CD4-positive, alpha-beta T cell (primary cell): Measurements from ENCODE around the gene CLPSL2. TPM values are rescaled to one million over a fixed set of nuclear protein-coding genes. Genes with fewer than 3 reads are reported as not detected.

ENCODE experiments used
- ATAC-seq: fragments of 200-7000 bp; cut with Tn5 transposase; one replicate; pipeline ENCODE4 v1.10.0; 2022; ENCODE audit warnings: mild to moderate bottlenecking; ENCODE audit not compliant: poor library complexity
- CTCF ChIA-PET: fragments of 350-600 bp; sonication (Branson Sonifier 250); formaldehyde crosslinking; loops from one replicate; lab custom pipeline; 2021; ENCODE audit warnings: antibody characterized with exemption, inconsistent platforms; lab: Charles Lee
- POLR2A ChIA-PET: fragments of 350-600 bp; sonication (Branson Sonifier 250); formaldehyde crosslinking; loops from one replicate; lab custom pipeline; 2021; ENCODE audit warnings: antibody characterized with exemption, inconsistent platforms; lab: Charles Lee
- DNase-seq, 14 experiments: peaks; one replicate each; pipeline ENCODE4 v3.0.0-alpha.2; 2013 to 2020; ENCODE audit warnings: mixed read lengths in 2 of 14
- H3K27ac ChIP-seq, 2 donors: one replicate each; pipeline versions ENCODE4 v1.5.1 to v1.7.0; 2013; ENCODE audit warnings: low read length in 2 of 2, low read depth in 1 of 2, mild to moderate bottlenecking in 1 of 2
- H3K27me3 ChIP-seq, 2 experiments: 1 replicate in 1 of 2; 2 replicates in 1 of 2; pipeline versions ENCODE4 v1.6.1 to v1.7.0; 2013; ENCODE audit warnings: low read length in 2 of 2, control low read depth in 1 of 2, mild to moderate bottlenecking in 1 of 2, moderate library complexity in 1 of 2; ENCODE audit not compliant: insufficient read depth in 2 of 2, control insufficient read depth in 1 of 2
- H3K36me3 ChIP-seq: one replicate; pipeline ENCODE4 v1.6.1; 2013; ENCODE audit warnings: low read length, control low read depth; ENCODE audit not compliant: insufficient read depth
- H3K4me1 ChIP-seq: one replicate; pipeline ENCODE4 v1.6.1; 2013; ENCODE audit warnings: low read length, control low read depth; ENCODE audit not compliant: insufficient read depth
- H3K4me3 ChIP-seq: one replicate; pipeline ENCODE4 v1.5.1; 2013; ENCODE audit warnings: mild to moderate bottlenecking, low read length, moderate library complexity
- H3K9me3 ChIP-seq, 2 experiments: 1 replicate in 1 of 2; 2 replicates in 1 of 2; pipeline versions ENCODE4 v1.6.1 to v1.7.0; 2013; ENCODE audit warnings: low read length in 2 of 2, mild to moderate bottlenecking in 2 of 2, control low read depth in 1 of 2, moderate library complexity in 1 of 2; ENCODE audit not compliant: control insufficient read depth in 1 of 2, insufficient read depth in 1 of 2
- H3K27ac Mint-ChIP-seq: one replicate; pipeline ENCODE4 v1.8.0; 2020; ENCODE audit warnings: mixed read lengths
- H3K27me3 Mint-ChIP-seq: one replicate; pipeline ENCODE4 v1.8.0; 2021; ENCODE audit warnings: mixed read lengths
- H3K36me3 Mint-ChIP-seq: one replicate; pipeline ENCODE4 v1.8.0; 2021; ENCODE audit warnings: low read depth, mixed read lengths
- H3K4me1 Mint-ChIP-seq: one replicate; pipeline ENCODE4 v1.8.0; 2021; ENCODE audit warnings: low read depth, mixed read lengths
- H3K4me3 Mint-ChIP-seq: one replicate; pipeline ENCODE4 v1.8.0; 2020; ENCODE audit warnings: mild to moderate bottlenecking, mixed read lengths
- H3K9me3 Mint-ChIP-seq: one replicate; pipeline ENCODE4 v1.8.0; 2020; ENCODE audit warnings: mixed read lengths
- intact Hi-C, 2 experiments: fragments of 100-400 bp; cut with DNase I in 1 of 2; cut with micrococcal nuclease in 1 of 2; formaldehyde crosslinking; loops; one replicate each; pipeline versions ENCODE4 v1.15.1 to v1.9.0; 2023 to 2025; cut with DNase I, micrococcal nuclease
- total RNA-seq, 174 experiments: library from RNA in 2 of 174; stranded (reverse) in 2 of 174; gene quantifications; one replicate each; pipeline ENCODE4 v1.2.3 and lab custom pipeline; 2021 to 2026
- TF ChIP-seq, protein P1 (sequence below): fragments of 200-600 bp; IDR thresholded peaks from one replicate; pipeline ENCODE4 v1.8.0; 2022; ENCODE audit warnings: antibody characterized with exemption, mild to moderate bottlenecking

Gene CLPSL2
- total RNA-seq, 2 experiments from 2014 or later = not detected

DNA sequence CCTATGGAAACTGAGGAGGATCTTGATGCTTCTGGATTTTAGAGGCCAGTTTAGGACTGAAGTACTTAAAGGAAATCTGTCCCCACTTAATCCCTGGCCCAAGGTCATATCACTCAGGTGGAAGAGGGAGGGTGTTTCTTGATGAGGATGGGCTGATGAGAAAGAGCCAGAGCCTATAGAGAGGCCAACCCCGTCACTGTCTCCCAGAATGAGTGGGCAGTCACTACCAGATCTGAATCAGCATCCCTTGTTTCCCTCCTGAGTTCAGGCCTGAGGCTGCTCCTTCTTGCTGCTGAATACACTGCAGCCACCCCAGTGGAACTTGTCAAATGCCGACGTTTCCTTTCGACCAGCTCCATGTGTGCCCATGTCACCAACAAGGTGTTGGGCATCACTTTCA, 24.8 kb upstream of the CLPSL2 start:
- H3K4me3 ChIP-seq = no peak overlapping the region

DNA sequence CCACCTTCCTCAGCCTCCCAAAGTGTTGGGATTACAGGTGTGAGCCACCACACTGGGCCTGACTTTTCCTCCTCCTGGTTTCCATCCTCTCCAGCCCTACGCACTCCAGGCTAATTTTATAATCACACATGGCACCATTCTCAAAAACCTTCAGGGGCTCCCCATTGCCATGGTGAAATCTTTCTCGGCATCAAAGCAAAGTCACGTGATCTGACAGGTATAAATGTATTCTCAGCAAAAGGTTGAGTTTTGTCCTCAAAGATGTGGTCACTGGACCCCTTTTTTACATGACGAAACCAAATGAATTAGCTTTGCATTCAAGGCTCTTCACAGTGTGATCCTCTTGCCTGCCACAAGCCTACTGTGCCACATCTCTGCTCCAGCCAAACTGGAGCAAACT, 24.1 kb upstream of the CLPSL2 start:
- Histone ChIP-seq H3K9me3 (peaks cover 4 to 5% of the 10 kb centered on the region in 2 experiments), H3K36me3 (no peaks in the 10 kb centered on the region), H3K4me3 (no peak overlapping the region), H3K4me1 (peaks cover 3% of the 10 kb centered on the region), H3K27me3 (no peaks in the 10 kb centered on the region), H3K27ac (no peak overlapping the region)
- Mint-ChIP-seq H3K4me3 (no peak overlapping the region), H3K9me3 (peaks cover 5% of the 10 kb centered on the region), H3K36me3 (no peaks in the 10 kb centered on the region), H3K27ac (no peak overlapping the region), H3K27me3 (no peaks in the 10 kb centered on the region), H3K4me1 (no peaks in the 10 kb centered on the region)
- ChIA-PET CTCF (no interaction called here), POLR2A (no interaction called here)
- ATAC-seq (no peak), DNase-seq (no peak)
- TF ChIP-seq, protein P1, sequence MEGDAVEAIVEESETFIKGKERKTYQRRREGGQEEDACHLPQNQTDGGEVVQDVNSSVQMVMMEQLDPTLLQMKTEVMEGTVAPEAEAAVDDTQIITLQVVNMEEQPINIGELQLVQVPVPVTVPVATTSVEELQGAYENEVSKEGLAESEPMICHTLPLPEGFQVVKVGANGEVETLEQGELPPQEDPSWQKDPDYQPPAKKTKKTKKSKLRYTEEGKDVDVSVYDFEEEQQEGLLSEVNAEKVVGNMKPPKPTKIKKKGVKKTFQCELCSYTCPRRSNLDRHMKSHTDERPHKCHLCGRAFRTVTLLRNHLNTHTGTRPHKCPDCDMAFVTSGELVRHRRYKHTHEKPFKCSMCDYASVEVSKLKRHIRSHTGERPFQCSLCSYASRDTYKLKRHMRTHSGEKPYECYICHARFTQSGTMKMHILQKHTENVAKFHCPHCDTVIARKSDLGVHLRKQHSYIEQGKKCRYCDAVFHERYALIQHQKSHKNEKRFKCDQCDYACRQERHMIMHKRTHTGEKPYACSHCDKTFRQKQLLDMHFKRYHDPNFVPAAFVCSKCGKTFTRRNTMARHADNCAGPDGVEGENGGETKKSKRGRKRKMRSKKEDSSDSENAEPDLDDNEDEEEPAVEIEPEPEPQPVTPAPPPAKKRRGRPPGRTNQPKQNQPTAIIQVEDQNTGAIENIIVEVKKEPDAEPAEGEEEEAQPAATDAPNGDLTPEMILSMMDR = no peak
- intact Hi-C loops = no loop called here

More for the DNA sequence above, 24.8 kb upstream of the CLPSL2 start:
- no peaks in the 10 kb centered on the region for H3K36me3 ChIP-seq
- H3K27me3 Mint-ChIP-seq = no peaks in the 10 kb centered on the region
- no peak for DNase-seq
- intact Hi-C loops = no loop called here
- ChIA-PET CTCF (no interaction called here), POLR2A (no interaction called here)
- no peak for ATAC-seq
- H3K27ac Mint-ChIP-seq = no peak overlapping the region
- H3K4me1 ChIP-seq = peaks cover 3% of the 10 kb centered on the region
- no peaks in the 10 kb centered on the region for H3K36me3 Mint-ChIP-seq
- no peaks in the 10 kb centered on the region for H3K27me3 ChIP-seq
- no peak overlapping the region for H3K4me3 Mint-ChIP-seq
- TF ChIP-seq, protein P1 = no peak
- no peaks in the 10 kb centered on the region for H3K4me1 Mint-ChIP-seq
- peaks cover 5% of the 10 kb centered on the region for H3K9me3 Mint-ChIP-seq
- peaks cover 4 to 5% of the 10 kb centered on the region in 2 experiments for H3K9me3 ChIP-seq
- H3K27ac ChIP-seq = no peak overlapping the region

DNA sequence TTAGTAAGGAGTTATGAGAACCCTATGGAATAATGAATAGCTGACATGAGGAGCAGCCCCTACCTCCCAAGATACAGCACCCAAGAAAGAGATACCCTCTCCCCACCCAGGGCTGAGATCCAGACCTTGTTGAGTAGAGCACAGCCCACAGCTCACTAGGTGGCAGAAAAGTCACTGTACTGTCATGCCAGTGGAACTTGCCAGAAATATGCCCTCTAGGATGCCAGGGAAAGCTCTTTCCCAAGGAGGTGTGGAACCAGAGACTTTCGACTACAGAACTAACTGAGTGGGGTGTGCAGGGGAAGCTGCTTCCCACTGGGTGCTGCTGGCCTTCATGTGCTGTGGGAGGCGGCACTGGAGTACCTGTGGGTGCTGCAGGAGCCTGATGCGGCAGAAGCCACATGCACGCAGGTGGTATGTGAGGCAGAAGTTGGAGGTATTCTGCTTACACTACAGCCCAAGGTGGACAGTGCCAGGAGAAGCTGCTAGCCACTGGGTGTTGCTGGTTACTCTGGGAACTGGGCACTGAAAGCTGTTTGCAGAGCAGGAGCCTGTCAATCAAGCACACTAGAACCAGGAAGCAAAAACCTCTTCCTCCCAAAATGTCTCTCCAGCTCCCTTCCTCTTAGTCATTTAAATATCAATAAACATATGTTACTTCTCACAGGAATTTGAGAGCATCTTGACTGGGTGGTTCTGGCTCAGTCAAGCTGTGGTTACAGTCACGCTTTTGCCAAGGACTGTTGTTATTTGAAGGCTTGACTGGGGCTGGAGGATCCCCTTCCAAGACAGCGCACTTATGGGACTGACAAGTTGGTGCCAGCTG, 21.7 kb upstream of the CLPSL2 start:
- no peak for ATAC-seq
- no peak overlapping the region for H3K4me3 Mint-ChIP-seq
- H3K27me3 Mint-ChIP-seq = peaks cover 17% of the 10 kb centered on the region
- intact Hi-C loops = no loop called here
- H3K27ac ChIP-seq = no peak overlapping the region
- no peaks in the 10 kb centered on the region for H3K9me3 ChIP-seq
- no peaks in the 10 kb centered on the region for H3K9me3 Mint-ChIP-seq
- H3K27ac Mint-ChIP-seq = no peak overlapping the region
- H3K36me3 ChIP-seq = no peaks in the 10 kb centered on the region
- DNase-seq = no peak
- CTCF ChIA-PET = no interaction called here
- peaks cover 3% of the 10 kb centered on the region for H3K4me1 ChIP-seq
- H3K4me3 ChIP-seq = no peak overlapping the region
- TF ChIP-seq, protein P1 = no peak
- H3K4me1 Mint-ChIP-seq = no peaks in the 10 kb centered on the region
- POLR2A ChIA-PET = interaction anchor here (1.1 kb wide), 1 partner anchor 340 kb away, joined by 4 read pairs; no protein-coding TSS in a partner anchor
- no peaks in the 10 kb centered on the region for H3K36me3 Mint-ChIP-seq
- peaks cover 0 to 3% of the 10 kb centered on the region in 2 experiments for H3K27me3 ChIP-seq
